HG02763 (cell line): ENCODE measurements around the gene SPOCK1.

Experiments
- ATAC-seq: cut with Tn5 transposase; IDR thresholded peaks from one replicate; pipeline ENCODE4 v1.9.1; 2021; ENCODE audit warnings: mild to moderate bottlenecking, moderate library complexity; ENCODE audit not compliant: unreplicated experiment

Gene SPOCK1

DNA sequence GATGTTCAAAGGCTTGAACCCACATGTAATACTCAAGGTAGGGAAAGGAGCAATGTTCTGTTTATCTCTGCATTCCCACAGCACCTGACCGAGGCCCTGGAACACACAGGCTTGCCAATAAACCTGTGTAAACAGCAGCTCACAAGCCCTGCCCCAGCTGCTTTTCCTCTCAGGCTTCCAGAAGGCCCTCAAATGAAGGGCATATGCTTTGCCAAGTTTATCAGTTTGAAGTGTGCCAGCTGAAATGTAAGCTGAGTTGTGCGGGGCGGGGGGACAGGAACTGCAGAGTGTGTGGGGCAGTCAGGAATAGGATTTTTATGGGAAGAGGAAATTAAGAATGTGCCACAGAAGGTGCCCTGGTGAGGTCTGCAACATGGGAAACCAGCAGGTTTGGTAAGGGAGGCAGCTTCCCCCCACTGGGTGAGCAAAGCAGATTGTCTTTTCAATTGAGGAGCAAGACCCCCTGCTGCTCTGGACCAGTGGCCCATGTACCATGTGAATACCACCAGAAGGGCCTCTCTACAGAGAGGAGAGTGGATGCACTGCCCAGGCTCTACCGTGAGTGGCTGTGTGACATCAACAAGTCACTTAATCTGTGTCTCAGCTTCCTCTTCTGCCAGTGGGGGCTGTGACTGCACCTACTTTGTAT, 194.8 kb downstream of the SPOCK1 start:
- ATAC-seq = no peak

DNA sequence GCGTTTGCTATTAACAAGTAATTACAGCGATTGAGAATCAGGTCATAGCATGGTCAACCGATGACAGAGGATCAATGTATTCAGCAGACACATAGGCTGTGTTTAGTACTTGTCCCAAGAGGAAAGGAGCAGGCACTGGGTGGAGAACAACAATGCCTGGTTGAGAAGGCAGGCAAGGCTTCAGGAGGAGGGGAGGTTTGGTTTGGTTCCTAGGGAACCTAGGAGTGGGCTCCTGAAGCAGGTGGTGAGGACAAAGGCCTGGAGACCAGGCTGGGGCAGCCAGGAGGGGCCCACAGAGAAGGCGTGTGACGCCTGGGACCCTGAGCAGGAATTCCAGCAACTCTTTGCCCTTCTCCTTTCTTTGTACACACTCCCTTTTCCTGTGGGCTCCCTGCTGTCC, 195.6 kb downstream of the SPOCK1 start:
- no peak for ATAC-seq

DNA sequence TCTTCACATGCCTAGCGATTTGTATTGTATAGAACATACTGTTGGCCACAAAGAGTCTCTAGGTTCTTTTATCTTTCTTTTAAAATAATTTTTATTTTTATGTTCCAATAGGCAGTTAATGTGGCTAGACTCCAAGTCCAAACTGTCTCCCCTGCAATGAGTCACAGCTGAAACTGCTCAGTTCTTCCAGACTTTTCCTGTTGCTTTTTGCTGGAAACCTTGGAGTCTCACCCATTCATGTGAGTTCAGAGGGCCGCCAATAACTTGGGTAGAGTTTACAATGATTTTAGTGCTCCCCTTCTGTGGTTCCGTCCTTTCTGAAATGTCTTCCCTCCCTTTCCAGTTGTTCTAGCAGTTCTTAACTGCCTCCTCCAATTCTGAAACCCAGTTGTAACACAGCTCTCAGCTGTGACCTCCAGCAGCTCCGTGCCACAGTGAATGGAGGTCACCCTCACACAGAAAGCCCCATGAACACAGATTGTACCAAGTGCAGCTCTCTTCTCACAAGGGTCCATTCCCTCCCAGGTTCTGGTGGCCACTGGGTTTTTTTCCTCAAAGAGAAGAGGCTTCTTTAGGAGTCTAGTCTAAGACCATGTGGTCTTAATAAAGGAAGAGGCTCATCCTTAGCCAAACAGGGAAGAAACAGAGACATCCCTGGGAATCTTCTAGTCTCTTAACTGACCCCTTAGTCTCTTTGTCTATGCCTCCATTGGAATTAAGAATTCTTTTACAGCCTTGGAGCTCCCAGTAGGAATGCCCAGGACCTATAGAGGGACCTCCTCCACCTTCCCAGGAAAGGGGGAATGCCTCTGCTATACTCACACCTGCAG, 198.5 kb downstream of the SPOCK1 start:
- no peak for ATAC-seq

DNA sequence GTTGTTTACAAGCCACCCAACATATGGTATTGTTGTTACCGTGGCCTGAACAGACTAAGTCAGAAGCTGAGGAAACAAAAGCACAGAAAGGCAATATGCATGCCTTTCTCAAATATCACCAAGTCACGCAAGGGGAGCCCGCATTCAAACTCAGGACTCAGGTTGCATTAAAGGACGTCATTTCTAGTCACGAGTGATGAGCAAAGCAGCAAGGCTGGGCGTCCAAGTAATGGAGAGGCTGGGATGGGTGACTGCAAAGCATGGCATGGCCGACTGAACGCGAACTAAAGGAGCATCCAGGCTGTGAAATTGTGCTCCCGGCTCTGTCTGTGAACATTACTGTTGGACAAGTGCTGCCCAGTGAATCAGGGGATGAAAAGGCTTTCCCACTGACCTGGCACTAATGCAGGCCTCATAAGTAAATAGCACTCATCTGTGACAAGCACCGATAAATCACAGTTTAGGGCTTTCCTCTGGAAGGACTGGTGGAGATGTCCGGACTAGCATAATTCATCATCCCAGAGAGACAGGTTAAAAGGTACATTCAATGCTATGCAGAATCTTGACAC, 202.8 kb downstream of the SPOCK1 start:
- no peak for ATAC-seq

DNA sequence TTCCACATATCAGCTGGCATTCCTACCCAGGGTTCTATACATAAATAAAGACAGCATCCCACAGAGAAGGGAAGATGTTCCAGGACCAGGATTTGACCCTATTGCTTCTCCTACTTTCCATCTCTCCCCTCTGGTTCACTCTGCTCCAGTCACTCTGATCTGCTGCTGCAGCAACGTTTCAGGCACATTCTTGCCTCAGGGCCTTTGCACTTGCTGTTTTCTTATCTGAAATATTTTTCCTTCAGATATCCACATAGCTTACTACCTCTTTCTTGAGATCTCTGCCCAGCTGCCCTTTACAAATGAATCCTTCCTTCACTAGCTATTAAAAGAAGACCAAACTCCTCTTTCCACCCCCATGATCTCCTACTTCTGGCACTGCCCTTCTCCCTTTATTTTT, 204.5 kb downstream of the SPOCK1 start:
- ATAC-seq = no peak

DNA sequence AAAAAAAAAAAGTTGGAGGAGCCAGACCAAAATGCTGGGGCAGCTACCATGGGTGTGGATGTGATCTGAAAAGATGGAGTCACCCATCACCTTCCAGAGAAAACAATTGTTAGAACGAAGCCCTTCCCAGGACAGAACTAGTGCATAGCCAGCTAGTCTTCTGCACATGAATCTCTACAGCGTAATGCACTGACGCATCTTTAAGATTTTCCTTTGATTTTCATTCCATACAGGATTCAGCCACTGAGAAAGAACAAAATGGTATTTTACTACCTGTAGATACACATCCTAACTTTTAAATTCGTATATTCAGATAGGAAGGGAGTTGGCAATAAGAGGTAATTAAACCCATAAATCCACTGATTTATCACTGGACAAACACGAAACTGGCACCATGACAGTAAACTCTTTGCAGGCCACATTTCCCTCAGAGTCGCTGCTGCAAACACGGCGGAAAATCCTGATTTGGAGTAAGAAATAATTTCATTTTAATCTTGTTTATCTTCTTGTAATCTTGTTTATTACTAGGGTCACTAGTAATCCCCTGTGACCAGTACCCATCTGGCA, 206.6 kb downstream of the SPOCK1 start:
- ATAC-seq = no peak

DNA sequence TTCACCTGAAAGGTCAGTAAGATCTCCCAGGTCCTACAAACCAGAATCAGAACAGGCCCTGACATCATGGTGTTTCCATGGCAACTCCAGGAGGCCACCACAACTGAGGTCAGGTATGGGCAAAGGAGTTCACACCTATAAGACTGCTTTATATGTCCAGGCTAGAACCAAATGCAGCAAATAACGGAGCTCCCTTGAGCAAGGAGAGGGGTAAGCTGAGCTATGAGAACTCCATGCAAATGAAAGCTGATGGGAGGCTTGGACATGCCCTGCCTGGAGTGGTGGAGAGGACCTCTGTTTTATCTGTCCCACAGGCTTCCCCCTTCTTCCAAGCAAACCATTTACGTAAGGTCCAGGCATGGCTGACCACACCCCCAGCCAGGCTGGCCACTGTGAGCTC, 207.7 kb downstream of the SPOCK1 start:
- ATAC-seq = no peak

DNA sequence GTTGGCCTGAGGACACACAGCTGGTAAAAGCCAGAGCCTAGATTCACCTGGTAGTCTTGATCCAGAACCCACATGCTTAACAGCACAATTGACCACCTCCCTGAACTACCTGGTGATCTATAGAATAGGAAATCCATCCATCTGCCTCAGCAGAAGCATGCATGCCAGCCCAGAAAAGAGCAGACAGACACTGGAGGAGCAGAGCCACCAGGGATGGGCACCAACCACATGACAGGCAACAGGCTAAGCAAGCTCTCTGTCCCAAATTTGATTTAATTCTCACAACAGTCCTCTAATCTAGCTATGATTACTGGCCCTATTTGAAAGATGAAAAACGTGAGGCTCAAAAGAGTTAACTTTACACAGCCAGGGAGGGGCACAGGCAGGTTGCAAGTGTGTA, 208.1 kb downstream of the SPOCK1 start:
- no peak for ATAC-seq

DNA sequence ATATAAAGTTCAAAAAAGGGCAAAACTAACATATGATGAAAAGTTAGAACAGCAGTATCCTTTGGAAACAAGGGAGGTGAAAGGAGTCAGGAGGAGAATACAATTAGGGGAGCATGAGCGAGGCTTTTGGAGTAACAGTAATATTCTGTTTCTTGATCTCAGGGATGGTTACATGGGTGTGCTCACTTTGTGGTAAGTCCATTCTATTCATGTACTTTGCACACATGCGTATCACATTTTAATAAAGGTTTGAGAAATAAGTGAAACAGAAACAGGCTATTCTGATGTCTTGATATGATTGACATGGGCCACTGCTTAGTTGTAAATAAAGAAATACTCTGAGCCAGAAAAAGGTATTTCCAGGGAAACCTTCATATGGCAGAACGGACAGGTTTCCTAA, 208.8 kb downstream of the SPOCK1 start:
- ATAC-seq = no peak

DNA sequence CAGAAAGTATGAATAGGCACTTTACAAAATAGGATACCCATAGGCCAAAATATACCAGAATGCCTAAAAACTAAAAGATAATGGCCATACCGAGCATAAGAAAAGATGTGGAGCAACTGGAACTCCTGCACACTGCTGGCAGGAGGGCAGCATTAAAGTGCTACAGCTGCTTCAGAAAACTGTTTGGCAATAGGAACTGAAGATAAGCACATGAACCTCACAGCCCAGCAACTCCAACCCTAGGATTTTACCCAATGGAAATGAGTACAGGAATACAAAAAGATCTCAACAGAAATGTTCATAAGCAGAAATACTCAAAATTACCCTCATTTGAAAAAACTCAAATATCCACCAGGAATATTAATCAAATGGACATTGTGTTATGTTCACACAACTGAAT, 209.3 kb downstream of the SPOCK1 start:
- ATAC-seq = no peak

DNA sequence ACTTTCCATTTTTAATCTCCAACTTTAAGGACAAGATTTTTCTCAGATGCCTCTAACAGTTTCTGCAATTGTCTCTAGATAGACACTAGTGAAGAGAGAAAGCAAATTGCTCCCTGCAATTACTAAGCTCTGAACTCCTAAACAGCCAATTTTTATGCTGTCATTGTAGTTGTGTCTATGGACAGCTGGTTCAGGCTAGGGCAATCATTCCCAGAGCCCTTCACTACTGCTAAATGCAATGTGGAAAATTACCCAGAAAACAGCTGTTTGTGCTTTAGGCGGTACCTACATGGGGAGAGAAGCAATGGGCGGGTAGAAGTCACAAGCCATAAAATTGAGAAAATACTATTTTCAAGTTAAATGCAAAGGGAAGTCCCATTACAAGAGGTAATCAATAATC, 211.6 kb downstream of the SPOCK1 start:
- no peak for ATAC-seq

DNA sequence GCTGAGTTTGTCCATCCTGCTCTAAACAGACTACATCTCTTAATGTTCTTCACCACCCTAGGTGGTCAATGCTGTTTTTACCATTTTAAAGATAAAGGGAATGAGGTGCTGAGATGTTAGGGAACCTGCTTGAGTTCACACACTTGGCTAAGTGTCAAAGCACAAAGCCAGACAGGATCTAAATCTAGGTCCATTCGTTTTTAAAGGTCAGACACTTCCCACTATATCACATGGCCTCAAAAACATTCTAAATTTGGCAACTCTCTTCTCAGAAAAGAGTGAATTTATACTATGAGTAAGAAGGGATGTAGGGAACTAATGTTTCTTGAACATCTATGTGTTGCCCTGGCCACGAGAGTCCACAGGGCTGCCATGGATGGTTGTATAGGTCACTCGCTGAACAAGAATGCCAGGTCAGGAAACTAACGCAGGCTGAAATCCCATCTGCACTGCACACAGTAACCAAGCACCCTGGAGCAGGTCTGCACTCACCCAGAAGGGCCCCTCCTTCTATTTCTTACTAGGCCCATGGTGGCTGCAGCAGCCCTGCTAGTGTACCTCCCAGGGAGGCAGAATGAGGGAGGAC, 213.0 kb downstream of the SPOCK1 start:
- no peak for ATAC-seq

DNA sequence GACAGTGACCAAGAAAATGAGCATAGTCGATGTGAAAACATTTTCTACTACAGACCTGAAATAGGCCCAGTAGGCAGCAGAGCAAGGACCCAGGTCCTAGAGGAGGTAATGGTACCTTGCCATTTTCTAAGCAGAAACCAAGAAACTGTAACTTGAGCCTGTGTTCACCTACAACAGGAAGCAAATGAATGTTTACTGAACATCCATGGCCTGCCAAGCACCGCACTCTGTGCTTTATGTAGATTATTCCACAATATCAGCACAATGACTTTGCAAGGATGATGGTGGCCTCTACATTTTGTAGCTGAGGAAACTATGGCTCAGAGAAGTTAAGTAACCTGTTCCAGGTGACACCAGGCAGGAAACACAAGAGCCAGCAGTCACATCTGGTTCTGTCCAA, 215.3 kb downstream of the SPOCK1 start:
- no peak for ATAC-seq

DNA sequence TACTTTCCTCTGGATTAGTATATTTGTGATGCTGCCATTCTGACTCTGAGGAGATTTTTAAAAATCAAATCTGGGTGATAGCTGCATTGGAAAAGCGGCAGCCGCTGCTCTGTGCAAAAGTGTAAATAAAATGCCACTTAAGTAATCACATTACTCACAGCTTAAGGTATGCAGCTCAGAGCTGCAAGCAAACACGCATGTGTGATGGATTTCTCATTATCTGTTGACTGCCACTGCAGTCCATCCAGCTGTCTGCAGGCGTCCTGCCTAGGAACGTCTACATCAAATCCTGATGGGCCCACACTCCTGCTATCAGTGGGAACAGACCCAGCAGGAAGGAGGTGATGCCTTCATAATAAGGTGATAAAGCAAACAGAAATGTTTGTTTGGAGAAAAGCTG, 216.9 kb downstream of the SPOCK1 start:
- ATAC-seq = no peak

DNA sequence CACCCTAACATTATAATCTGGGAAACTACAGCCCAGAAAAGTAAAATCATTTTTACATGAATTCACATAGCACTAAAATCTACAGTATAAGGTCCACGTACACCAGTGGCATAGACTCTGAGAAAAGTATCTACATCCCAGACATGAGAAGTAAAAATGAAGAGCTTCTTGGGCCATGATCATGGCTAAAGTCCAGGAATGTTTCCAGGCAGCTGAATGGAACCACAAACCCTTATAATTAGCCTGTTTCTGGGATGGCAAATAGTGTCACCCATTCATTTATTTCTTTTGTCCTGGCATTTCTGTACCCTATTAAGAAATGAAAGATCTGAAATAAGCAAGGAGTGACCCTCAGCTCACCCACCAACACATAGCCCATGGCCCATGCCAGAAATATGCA, 217.9 kb downstream of the SPOCK1 start:
- ATAC-seq = no peak

DNA sequence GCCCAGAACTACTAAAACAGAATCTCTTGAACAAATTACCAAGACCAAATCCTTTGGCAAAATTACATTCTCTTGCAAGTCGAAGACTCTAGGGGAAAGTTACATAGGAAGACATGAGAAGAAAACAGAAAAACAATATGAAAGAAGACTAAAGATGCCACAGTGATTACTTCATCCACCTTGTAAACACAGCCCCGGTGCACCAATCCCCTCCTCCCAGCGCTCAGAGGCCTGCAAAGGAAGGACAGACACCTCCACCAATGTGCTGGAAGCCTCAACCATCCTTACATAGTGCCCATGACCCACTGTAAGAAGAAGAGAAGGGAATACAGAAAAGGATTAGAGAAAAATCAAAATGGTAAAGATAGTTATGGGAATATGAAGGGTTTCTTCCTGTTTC, 218.5 kb downstream of the SPOCK1 start:
- no peak for ATAC-seq

DNA sequence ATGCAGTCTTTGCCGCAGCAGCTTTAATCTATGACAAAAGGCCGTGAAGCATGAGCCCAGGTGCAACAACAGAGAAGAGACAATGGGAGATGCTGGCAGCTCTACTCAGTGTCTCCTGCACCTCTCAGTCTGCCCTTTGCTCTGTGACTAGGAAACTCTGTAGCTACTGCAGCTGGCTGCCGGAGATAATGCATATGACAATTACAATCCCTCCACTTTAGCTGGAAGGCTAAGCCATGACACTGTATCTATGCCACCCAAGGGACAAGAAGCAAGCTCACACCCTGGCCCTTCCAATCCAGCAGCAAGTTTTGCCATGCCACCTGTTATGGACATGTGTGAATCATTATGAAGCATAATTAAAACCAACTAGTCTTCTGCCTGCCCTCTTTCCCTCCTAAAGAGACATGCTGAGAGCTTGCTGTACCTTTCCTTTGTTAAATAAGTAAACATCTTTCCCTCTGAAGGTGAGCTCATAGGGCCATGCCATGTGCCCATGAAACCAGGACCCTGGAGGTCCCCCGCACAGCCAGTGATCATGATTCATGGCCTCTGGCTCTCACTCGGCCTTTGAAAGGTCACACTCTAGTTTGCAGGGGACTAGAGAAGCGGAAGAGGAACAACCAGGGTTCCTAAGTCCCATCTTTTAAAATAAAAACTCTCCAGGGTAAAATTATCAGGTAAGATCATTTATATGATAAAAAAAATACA, 219.4 kb downstream of the SPOCK1 start:
- no peak for ATAC-seq

DNA sequence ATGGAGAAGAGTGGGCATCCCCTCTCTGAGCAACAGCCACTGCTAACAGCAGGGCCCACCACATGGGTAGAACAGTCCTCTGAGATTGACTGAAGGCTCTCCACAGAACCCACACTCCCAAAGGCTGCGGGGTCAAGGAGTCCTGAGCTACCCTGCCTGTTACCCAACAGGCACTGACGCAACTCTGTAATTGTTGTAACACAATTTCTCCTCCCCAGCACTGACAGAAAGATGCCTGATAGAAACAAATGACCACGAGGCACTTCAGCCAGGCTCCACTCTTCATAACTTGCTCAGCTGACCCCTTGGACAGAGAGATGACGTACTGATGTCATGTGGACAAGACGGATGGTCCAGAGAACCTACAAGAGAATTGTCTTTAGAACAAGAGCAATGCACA, 220.7 kb downstream of the SPOCK1 start:
- no peak for ATAC-seq

DNA sequence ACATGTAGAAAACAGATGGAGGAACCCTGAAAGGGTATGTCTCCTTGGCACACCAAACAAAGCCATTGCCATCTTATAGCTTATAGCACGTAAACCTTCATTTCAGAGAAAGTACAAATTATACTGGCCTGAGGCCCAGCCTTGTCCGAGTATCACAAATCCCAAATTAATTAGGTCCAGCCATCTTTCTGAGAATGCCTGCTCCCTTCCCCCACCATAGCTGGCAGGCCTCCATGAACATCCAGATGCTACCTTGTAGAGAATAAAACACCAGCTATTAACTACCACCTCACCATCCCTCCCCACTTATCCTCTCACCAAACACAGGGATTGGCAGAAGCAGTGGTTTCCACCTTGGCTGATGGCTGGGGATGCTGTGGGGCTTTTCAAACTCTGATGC, 224.0 kb downstream of the SPOCK1 start:
- no peak for ATAC-seq

DNA sequence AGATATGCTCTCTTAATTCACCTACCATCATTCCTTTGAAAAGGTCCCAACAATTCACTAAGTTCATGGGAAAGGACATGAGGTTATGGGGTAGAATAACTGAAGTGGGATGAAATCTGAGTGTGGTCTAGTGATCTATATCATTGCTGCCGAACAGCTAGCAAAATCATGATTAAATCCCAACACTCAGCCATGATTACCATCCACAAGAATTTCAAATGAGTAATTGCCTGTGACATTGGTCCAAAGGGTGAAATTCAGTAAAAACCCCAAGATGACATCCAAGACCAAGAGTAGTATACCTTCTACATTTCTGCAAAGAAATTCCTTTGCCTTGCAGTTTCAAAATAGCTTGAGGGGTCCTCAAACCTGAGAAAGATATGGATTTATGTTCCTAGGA, 225.6 kb downstream of the SPOCK1 start:
- no peak for ATAC-seq

DNA sequence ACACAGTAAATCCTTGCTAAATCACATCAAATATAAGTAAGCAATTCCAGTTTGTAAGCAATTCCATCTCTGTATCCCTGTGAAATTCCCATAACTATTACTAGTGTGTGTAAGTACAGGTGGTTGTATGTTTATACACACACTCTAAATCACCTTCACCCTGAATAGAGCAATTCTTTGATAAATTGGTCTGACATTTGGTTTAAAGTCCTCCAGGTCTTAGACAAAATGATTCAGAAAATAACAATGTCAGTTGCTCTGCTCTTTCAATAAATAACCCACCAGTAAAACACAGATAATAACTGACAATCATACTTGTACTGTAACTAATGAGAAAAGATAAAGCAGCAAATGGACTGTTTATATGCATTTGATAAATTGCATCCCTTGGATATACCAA, 226.3 kb downstream of the SPOCK1 start:
- ATAC-seq = no peak
